Ramos (cell line): ENCODE results near the gene PRPF18.

Source experiments
- in situ Hi-C: fragments of 300-500 bp; cut with MboI; formaldehyde crosslinking; loops from one replicate; pipeline ENCODE4 v1.14.3; 2022; ENCODE audit warnings: low sequenced_read_pairs; ENCODE audit not compliant: unreplicated experiment

PRPF18 gene

GRCh38 chr10:13659887-13660550, 73.3 kb downstream of the PRPF18 start:
- in situ Hi-C loops, result loop anchor here (10.0 kb wide), 1 partner anchor 115 kb away; no protein-coding TSS in a partner anchor

- in situ Hi-C loops, result no loop called here
Measured at GRCh38 chr10:13660551-13660920, 73.8 kb downstream of the PRPF18 start.

DNA sequence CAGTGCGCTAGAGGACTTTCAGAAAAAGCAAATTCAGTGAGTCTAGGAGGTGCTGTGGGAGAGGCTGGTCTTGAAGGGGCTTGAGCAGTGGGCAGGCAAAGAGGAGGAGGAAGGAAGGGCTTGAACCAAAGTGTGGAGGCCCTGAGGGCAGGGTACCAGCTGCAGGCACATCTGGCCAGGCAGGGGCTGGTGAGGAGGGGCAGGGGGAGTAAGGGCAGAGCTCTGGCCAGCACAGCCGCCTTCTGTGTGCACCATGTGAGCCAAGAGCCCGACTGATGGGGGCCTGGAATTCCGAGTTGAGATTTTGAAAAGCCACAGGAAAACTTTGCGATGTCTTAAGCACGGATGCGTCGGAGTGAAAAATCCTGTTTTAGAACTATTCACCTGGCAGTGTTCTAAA, 74.5 kb downstream of the PRPF18 start:
- in situ Hi-C loops, result no loop called here

GRCh38 chr10:13665516-13666262, 78.9 kb downstream of the PRPF18 start:
- in situ Hi-C loops, result no loop called here

GRCh38 chr10:13668126-13668525, 81.4 kb downstream of the PRPF18 start:
- in situ Hi-C loops, result no loop called here

DNA sequence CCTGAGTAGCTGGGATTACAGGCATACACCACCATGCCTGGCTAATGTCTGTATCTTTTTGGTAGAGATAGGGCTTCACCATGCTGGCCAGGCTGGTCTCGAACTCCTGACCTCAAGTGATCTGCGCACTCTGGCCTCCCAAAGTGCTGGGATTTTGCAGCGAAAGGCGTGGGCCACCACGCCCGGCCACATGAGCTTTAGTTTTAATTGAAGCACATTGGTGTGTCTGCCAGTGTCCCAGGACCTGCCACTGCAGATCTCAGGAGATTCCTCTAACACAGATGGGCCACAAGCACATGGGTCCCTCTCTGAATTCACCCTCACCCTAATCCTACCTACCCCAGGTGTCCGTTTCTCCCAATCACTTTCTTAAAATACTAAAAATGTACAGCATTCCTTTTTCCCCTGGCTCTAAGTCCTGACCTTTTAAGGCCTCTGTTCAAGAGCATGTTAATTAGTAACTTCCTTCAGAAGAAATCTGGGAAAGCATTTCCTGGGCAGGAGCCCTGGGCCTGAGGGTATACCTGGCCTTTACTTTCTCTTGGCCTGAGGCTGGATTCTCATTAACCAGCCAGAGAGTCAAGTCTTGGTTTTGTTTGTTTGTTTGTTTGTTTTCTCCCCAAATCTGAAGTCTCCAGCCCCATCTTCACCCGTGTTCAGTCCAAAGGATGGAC, 82.6 kb downstream of the PRPF18 start:
- in situ Hi-C loops, result no loop called here

- in situ Hi-C loops, result no loop called here
Measured at GRCh38 chr10:13669901-13670300, 83.1 kb downstream of the PRPF18 start.

- in situ Hi-C loops, result no loop called here
Measured at GRCh38 chr10:13670311-13670710, 83.5 kb downstream of the PRPF18 start.

GRCh38 chr10:13671904-13672303, 85.1 kb downstream of the PRPF18 start:
- in situ Hi-C loops, result no loop called here

- in situ Hi-C loops, result no loop called here
Measured at GRCh38 chr10:13672548-13672947, 85.8 kb downstream of the PRPF18 start.

GRCh38 chr10:13673156-13673555, 86.4 kb downstream of the PRPF18 start:
- in situ Hi-C loops, result no loop called here

DNA sequence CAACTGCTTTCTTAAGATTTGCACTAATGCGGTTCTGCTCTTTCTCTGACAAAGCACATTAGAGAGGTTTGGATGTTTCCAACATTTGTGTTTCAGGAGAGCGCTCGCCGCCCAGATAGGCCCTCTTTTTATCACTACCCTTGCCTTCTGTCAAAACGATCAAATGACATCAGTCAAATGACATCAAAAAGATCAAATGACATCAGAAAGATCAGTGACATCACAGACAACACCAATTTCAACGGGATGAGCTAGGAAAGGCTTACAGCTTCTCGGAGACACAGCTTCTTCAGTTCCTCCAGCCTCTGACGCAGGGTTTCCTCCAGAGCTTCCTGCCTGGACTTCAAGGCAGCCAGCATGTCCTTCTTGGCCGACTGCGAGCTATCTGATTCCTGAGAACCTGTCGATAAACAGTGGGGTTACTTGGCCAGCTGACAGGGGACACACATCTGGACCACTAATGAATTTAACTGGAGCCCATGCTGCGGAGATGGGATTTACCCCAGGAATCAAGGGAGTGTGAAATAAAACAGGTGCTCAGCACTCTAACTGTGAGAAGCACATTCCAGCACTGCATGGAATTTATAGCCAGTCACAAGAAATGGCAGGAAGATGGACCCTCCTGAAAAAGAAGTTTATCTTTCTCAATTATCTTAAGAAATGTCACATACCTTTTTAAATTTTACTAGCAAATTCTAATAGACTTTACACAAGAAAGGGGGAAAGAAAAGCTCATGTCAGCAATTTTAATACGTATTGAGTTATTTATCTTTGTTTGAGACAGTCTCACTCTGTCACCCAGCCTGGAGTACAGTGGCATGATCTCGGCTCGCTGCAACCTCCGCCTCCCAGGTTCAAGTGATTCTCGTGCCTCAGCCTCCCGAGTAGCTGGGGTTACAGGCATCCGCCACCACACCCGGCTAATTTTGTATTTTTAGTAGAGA, 88.2 kb downstream of the PRPF18 start:
- in situ Hi-C loops, result no loop called here

DNA sequence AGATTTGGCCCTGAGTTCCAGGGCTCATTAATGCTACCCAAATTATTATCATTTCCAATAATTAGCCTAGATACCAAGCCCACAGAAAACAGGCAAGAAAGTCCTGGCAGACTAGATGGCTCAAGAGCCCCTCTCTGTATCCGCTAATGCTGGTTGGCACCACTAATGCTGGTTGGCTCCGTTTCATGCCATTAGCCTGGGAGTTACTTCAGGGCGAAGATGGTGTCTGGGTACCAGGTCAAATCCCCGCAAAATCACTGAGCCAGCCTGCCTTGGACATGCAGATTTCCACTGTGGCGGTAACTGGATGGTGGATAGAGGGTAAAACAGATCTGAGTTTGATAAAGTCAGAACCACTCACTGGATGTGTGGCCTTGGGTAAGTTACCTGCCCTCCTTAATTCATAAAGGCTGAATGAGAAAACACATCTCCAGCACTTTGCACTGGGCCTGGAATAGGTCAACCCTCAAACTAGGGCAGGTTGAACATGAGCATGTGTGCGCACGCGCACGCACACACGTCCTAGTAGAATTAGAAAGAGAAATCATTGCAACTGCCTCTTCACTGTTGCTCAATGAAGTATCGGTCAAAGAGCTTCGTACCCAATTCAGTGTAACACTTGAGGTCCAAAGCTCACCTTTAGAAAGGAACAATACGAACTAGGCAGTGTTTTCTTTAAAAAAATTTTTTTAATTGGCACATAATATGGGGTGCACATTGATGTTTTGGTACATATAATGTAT, 91.5 kb downstream of the PRPF18 start:
- in situ Hi-C loops, result no loop called here
